Small intestine (tissue), 7 donors: ENCODE measurements around the gene GJA5. TPM values are rescaled to one million over a fixed set of nuclear protein-coding genes. Genes with fewer than 3 reads are reported as not detected.

Source experiments
- DNase-seq, 2 donors: peaks; one replicate each; pipeline versions ENCODE4 v3.0.0 to v3.0.0-alpha.2; 2013
- FAIRE-seq: peaks from 2 replicates; lab custom pipeline; 2012; peaks lifted over from hg19 to GRCh38; lab: Jason Lieb, UNC
- H3K27ac ChIP-seq, 3 donors: one replicate each; pipeline ENCODE4 v1.5.1; 2013; ENCODE audit warnings: low read length in 2 of 3, mild to moderate bottlenecking in 2 of 3, control low read depth in 1 of 3, inconsistent platforms in 1 of 3, low read depth in 1 of 3, moderate library complexity in 1 of 3
- H3K27me3 ChIP-seq, 3 donors: one replicate each; pipeline ENCODE4 v1.6.1; 2013; ENCODE audit warnings: low read length in 3 of 3, inconsistent platforms in 1 of 3; ENCODE audit not compliant: control insufficient read depth in 3 of 3, insufficient read depth in 3 of 3
- H3K36me3 ChIP-seq, 3 donors: one replicate each; pipeline ENCODE4 v1.6.1; 2013; ENCODE audit warnings: low read length in 3 of 3, inconsistent platforms in 1 of 3, low read depth in 1 of 3, mild to moderate bottlenecking in 1 of 3, moderate library complexity in 1 of 3; ENCODE audit not compliant: control insufficient read depth in 3 of 3, insufficient read depth in 2 of 3
- H3K4me1 ChIP-seq, 3 donors: one replicate each; pipeline ENCODE4 v1.6.1; 2013; ENCODE audit warnings: low read length in 2 of 3, inconsistent platforms in 1 of 3, low read depth in 1 of 3, mild to moderate bottlenecking in 1 of 3, moderate library complexity in 1 of 3; ENCODE audit not compliant: control insufficient read depth in 3 of 3, insufficient read depth in 2 of 3
- H3K4me3 ChIP-seq, 3 donors: one replicate each; pipeline ENCODE4 v1.5.1; 2013; ENCODE audit warnings: low read length in 3 of 3, control low read depth in 1 of 3, inconsistent platforms in 1 of 3, low read depth in 1 of 3, mild to moderate bottlenecking in 1 of 3, moderate library complexity in 1 of 3
- H3K9me3 ChIP-seq, 2 donors: one replicate each; pipeline ENCODE4 v1.6.1; 2013; ENCODE audit warnings: low read depth in 1 of 2, low read length in 1 of 2; ENCODE audit not compliant: control insufficient read depth in 2 of 2, insufficient read depth in 1 of 2
- WGBS, 3 donors: extraction: QIAGEN DNeasy Blood & Tissue Kit; methylation state at CpG; one replicate each; pipeline ENCODE4 v1.1.7; 2013; 5-methylcytosine and 5-hydroxymethylcytosine counted together
- polyA plus RNA-seq, 4 donors: library from polyadenylated mRNA; stranded (reverse) in 3 of 4; unstranded in 1 of 4; fragments of 200-250 nt in 3 of 4; fragments of 120-200 nt in 1 of 4; gene quantifications; one replicate each; pipeline versions ENCODE4 v1.2.1 to v1.2.3, GENCODE V29; 2013
- donor health status: healthy with polysubstance abuse.
- donor health status: control.
- donor health status: control.
- donor health status: Bipolar disorder and iron deficiency.
- donor health status: healthy.

GJA5 gene
- polyA plus RNA-seq, 4 donors = 3.0 to 16.0 TPM; not detected in 2

DNA sequence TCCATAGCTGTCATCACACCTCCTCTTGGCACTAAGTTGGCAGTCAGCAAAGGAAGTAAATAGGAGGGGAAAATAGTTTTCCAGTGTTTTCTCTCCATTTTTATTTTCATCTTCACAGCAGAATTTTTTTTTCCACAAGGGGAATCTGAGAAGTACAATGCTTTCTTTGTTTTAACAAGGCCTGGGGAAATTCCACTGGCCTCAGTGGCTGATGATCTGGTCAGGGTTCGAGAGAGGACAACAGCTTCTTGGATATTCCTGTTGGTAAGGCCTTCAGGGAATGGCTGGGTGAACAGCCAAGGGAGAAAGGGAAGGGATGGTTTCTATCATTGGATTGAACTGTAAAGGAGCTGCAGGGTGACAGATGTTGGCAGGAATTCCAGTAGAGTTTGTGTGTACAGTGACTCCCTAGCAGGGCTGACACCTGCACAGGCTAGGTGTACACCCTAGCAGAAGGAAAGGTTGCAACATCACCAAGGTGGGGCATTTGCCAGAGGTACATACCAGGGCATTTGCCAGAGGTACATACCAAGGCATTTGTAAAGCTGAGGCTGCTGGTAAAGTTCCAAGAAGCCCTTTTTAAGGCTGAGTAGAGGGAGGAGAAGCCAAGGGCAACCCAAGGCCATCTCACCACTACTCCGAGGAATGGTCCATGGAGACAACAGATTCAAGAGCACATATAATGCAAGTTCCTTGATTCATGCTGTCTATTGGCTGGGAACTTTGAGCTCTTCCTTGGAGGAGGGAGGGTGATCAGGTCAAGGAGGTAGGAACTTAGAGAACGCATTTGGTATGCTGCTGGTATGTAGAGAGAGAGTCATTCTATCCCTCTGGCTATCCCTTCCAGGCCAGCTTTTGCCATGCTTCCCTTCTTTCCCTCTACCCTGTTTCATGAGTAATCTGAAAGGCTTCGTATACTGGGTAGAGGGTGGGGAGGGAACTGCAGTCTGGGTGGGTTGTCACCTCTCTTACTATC lies 3.1 kb downstream of the GJA5 start:
- peak in 1 of 2 donors; percentile 8 for DNase-seq
- 78 to 86% (median 81%) methylated on average over 4 of the region's 4 CpGs for WGBS, 3 donors

DNA sequence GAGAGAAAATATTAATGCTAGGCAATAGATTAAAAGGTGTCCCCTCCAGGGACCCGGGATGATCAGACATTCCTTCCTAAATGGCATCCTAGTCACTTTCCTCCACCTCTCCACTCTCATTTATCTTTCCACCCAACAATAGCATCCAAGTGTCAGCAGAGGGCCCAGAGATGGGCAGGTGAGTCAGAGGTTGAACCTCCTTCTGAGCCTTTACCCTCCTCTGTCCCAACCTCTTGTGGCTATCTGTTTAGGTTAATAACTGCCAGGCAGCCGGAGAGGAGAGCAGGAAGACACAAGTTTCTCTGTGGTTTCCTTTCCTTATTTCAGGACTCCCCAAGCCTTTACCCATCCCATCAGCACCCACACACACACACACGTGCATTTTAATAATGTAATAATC lies 4.1 kb downstream of the GJA5 start:
- no peaks in the 10 kb centered on the region for H3K27me3 ChIP-seq
- H3K36me3 ChIP-seq = no peaks in the 10 kb centered on the region
- DNase-seq = no peak
- no peak overlapping the region for H3K4me3 ChIP-seq
- no peak for FAIRE-seq
- no peaks in the 10 kb centered on the region for H3K9me3 ChIP-seq
- no peaks in the 10 kb centered on the region for H3K4me1 ChIP-seq
- WGBS, 3 donors = 66 to 73% (median 72%) methylated on average over 3 of the region's 3 CpGs
- H3K27ac ChIP-seq = no peak overlapping the region

More for the DNA sequence above, 3.1 kb downstream of the GJA5 start:
- Histone ChIP-seq H3K27ac (no peak overlapping the region), H3K9me3 (no peaks in the 10 kb centered on the region), H3K4me3 (no peak overlapping the region), H3K36me3 (no peaks in the 10 kb centered on the region), H3K4me1 (no peaks in the 10 kb centered on the region), H3K27me3 (no peaks in the 10 kb centered on the region)
- no peak for FAIRE-seq

DNA sequence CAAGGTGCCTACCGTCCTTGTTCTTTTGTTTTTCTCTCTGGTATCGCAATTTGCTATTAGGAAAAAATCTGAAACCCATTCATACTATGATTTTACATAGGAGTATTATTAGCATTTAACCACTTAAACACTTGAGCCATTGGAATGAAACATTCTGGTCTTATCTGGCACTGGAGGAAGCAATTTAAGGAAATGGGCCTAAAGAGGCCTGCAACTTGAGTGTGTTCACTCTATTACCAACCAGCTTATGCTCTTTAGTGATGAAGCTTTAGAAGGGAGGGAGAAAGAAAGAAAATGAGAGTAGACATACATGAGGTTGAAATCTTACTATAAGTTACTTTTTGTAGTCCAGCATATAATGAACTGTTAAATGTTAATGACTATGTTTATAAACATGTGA lies 5.7 kb downstream of the GJA5 start:
- no peak overlapping the region for H3K27ac ChIP-seq
- H3K4me3 ChIP-seq = no peak overlapping the region
- no peaks in the 10 kb centered on the region for H3K4me1 ChIP-seq
- 93% methylated on average over 2 of the region's 2 CpGs for WGBS, 3 donors
- FAIRE-seq (no peak), DNase-seq (no peak)
- no peaks in the 10 kb centered on the region for H3K27me3 ChIP-seq
- H3K9me3 ChIP-seq = no peaks in the 10 kb centered on the region
- no peaks in the 10 kb centered on the region for H3K36me3 ChIP-seq

DNA sequence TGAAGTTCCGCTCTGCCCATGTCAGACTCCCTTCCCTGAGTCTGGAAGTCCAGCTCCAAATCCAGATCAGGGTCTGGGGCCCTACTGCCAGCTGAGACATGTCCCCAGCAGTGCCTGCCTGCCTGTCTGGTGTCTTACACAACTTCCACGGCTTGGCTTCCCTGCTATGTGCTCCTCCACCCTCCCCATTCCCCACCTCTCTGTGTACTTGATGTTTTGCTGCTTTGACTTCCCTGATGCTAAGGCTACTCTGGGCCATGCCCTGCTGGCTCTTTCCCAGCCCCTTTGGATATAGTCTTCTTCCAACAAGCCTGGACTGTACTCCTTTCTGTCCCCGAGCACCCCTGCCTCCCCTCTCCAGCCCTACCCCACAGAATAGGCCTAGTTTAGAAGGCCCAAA lies 7.3 kb downstream of the GJA5 start:
- no peak for FAIRE-seq

DNA sequence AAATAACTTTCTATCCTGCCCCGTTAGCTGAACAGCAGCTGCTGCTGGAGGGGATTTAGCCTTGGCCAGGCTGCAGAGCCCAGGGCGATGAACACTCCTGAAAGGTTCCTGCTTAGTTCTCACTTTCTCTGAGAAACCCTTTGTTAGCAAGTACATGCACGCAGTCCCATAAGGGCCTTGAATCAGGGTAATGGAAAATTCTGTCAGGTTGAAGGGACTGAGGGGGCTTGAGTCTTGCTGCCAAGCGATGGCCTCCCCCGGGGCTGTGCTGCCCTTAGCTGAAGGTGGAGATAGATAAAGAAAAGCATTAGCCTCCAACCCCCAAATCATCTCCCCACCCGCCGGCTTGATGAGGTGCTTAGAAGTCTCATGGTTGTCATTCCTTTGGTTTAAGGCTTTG lies 7.9 kb downstream of the GJA5 start:
- Histone ChIP-seq H3K27me3 (no peaks in the 10 kb centered on the region), H3K9me3 (no peaks in the 10 kb centered on the region), H3K4me1 (no peaks in the 10 kb centered on the region), H3K4me3 (no peak overlapping the region), H3K27ac (no peak overlapping the region), H3K36me3 (no peaks in the 10 kb centered on the region)
- no peak for FAIRE-seq
- WGBS, 3 donors = 84 to 86% (median 85%) methylated on average over 7 of the region's 7 CpGs
- no peak for DNase-seq

More for the DNA sequence above, 7.3 kb downstream of the GJA5 start:
- Histone ChIP-seq H3K27ac (no peak overlapping the region), H3K27me3 (no peaks in the 10 kb centered on the region), H3K36me3 (no peaks in the 10 kb centered on the region), H3K4me1 (no peaks in the 10 kb centered on the region), H3K4me3 (no peak overlapping the region), H3K9me3 (no peaks in the 10 kb centered on the region)
- DNase-seq = no peak
- 74 to 91% (median 77%) methylated on average over 3 of the region's 3 CpGs for WGBS, 3 donors

DNA sequence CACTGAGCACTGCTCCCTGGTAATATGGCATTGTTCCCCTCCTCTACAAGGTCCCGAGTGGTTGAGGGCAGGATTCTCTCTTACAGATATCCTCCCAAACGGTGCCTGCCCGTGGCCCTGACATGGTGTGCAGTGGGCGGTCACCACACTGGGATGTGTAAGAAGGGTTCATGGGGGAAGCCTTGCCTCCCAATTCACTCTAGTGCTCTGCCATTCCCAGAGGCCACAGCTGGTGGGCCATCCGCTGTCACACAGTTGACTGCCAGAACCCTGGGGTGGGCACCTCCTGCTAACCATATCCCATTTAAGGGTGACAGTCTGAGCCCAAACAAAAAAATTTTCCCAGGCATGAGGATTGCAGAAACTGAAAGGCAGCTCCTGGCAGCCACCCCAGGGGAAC lies 9.1 kb downstream of the GJA5 start:
- FAIRE-seq = no peak

DNA sequence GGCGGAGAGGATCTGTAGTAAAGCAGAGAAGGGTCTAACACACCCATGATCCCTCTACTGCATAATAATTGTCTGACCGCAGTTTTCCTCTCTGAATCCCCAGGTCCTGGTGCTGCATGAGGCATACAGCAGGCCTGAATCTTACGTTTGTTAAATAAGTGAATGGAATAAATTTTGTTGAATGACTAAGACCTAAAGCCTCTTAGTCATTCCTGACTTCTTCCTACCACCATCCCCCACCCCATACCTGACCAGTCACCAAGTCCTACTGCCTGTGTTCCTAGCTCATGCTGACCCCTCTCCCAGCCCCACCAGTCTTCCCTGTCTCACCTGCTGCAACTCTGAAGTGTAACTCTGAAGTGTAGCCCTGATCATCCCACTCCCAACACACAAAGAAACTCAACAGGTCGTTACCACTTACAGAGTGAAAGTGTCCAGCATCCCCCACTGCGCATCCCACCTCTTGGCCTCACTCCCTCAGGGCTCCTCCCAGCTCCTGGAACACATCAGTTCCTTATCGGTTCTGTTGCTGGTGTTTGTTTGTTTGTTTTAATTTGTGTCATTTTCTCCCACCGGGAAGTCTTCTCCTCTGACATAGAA lies 9.7 kb downstream of the GJA5 start:
- Histone ChIP-seq H3K4me3 (no peak overlapping the region), H3K4me1 (no peaks in the 10 kb centered on the region), H3K27ac (no peak overlapping the region), H3K27me3 (no peaks in the 10 kb centered on the region), H3K9me3 (no peaks in the 10 kb centered on the region), H3K36me3 (no peaks in the 10 kb centered on the region)
- FAIRE-seq = no peak
- no peak for DNase-seq
- WGBS, 3 donors = 74 to 82% (median 76%) methylated on average over 7 of the region's 7 CpGs

More for the DNA sequence above, 9.1 kb downstream of the GJA5 start:
- Histone ChIP-seq H3K4me1 (no peaks in the 10 kb centered on the region), H3K9me3 (no peaks in the 10 kb centered on the region), H3K27ac (no peak overlapping the region), H3K27me3 (no peaks in the 10 kb centered on the region), H3K36me3 (no peaks in the 10 kb centered on the region), H3K4me3 (no peak overlapping the region)
- 84 to 90% (median 87%) methylated on average over 5 of the region's 5 CpGs for WGBS, 3 donors
- DNase-seq = no peak

DNA sequence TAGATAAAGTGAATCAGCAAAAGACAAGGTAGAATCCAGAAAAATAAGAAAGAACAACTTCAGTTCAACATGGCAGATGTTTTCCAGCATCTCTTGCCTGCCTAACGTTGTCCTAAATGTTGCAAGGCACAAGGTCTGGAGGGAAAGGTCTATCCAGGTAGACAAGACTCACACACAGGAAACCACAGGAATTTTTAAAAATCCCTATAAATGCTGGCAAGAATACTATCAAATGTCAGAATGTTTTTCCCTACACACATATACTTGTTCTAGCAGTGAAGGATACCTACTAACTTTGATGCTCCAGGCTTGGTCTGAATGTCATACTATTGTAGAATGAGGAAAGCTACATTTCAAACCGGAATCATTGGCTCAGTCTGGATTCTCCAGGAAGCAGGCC lies 10.6 kb downstream of the GJA5 start:
- Histone ChIP-seq H3K9me3 (no peaks in the 10 kb centered on the region), H3K27me3 (no peaks in the 10 kb centered on the region), H3K36me3 (no peaks in the 10 kb centered on the region), H3K4me3 (no peak overlapping the region), H3K27ac (no peak overlapping the region), H3K4me1 (no peaks in the 10 kb centered on the region)
- FAIRE-seq = no peak
- 91 to 93% (median 91%) methylated on average over 2 of the region's 2 CpGs for WGBS, 3 donors
- DNase-seq = no peak
